Kasumi-1 (cell line): ENCODE results near the gene CDKN2B-AS1.
"Not testable (repeated sequence)": the region's sequence is repeated elsewhere in the genome, so short reads cannot be mapped to it uniquely, and the experiment has no call there.

ENCODE experiments used
- DNase-seq, 2 experiments: peaks; one replicate each; lab custom pipeline; 2025; lab: John Stamatoyannopoulos, UW

The CDKN2B-AS1 gene

GRCh38 chr9:21994556-21995005 lies at the start of gene CDKN2B-AS1:
TSS of gene CDKN2B-AS1 (plus strand) at chr9:21994791.
- peak; percentile 22 to 31 for DNase-seq

- no peak for DNase-seq
Measured at GRCh38 chr9:21945606-21946005, 49.0 kb upstream of the CDKN2B-AS1 start.

GRCh38 chr9:21958833-21959232 lies 35.8 kb upstream of the CDKN2B-AS1 start:
- no peak for DNase-seq

GRCh38 chr9:21959268-21959667 lies 35.3 kb upstream of the CDKN2B-AS1 start:
- DNase-seq, result not testable (repeated sequence)

- no peak for DNase-seq
Measured at GRCh38 chr9:21961569-21961968, 33.0 kb upstream of the CDKN2B-AS1 start.

- DNase-seq, result no peak
Measured at GRCh38 chr9:21964925-21965385, 29.6 kb upstream of the CDKN2B-AS1 start.

GRCh38 chr9:21965401-21965951 lies 29.1 kb upstream of the CDKN2B-AS1 start:
- DNase-seq, result peak; percentile 21 to 30

GRCh38 chr9:21966140-21966851 lies 28.3 kb upstream of the CDKN2B-AS1 start:
- DNase-seq, result no peak

- no peak for DNase-seq
Measured at GRCh38 chr9:21967169-21967568, 27.4 kb upstream of the CDKN2B-AS1 start.

GRCh38 chr9:21967702-21968101 lies 26.9 kb upstream of the CDKN2B-AS1 start:
- peak in 1 of 2 experiments; percentile 6 for DNase-seq

- no peak for DNase-seq
Measured at GRCh38 chr9:21968331-21969010, 26.1 kb upstream of the CDKN2B-AS1 start.

GRCh38 chr9:21969011-21969940 lies 25.3 kb upstream of the CDKN2B-AS1 start:
- DNase-seq, result no peak

- DNase-seq, result no peak
Measured at GRCh38 chr9:21969951-21970799, 24.4 kb upstream of the CDKN2B-AS1 start.

- DNase-seq, result no peak
Measured at GRCh38 chr9:21970800-21971640, 23.6 kb upstream of the CDKN2B-AS1 start.

GRCh38 chr9:21972361-21972760 lies 22.2 kb upstream of the CDKN2B-AS1 start:
- DNase-seq, result no peak

GRCh38 chr9:21974343-21974721 lies 20.3 kb upstream of the CDKN2B-AS1 start:
- no peak for DNase-seq

GRCh38 chr9:21974722-21975409 lies 19.7 kb upstream of the CDKN2B-AS1 start:
- peak in 1 of 2 experiments; percentile 24 for DNase-seq

- no peak for DNase-seq
Measured at GRCh38 chr9:21976334-21976875, 18.2 kb upstream of the CDKN2B-AS1 start.

- no peak for DNase-seq
Measured at GRCh38 chr9:21982391-21982790, 12.2 kb upstream of the CDKN2B-AS1 start.
